A673 (cell line): Measurements from ENCODE around the gene NPEPL1. TPM values are rescaled to one million over a fixed set of nuclear protein-coding genes. Genes with fewer than 3 reads are reported as not detected.

Source experiments
- BruUV-seq: library from RNA; stranded (reverse); fragments of 400-500 nt; replicated peaks from 2 replicates; lab custom pipeline; 2021; lab: Mats Ljungman, UMichigan
- CTCF ChIA-PET: fragments of 300-600 bp; sonication (Branson Sonifier 250); formaldehyde crosslinking; loops from one replicate; lab custom pipeline; 2022; ENCODE audit warnings: antibody characterized with exemption; lab: Charles Lee
- POLR2A ChIA-PET: fragments of 300-600 bp; sonication (Branson Sonifier 250); formaldehyde crosslinking; loops from one replicate; lab custom pipeline; 2022; ENCODE audit warnings: antibody characterized with exemption; ENCODE audit not compliant: low non-redundant PET; lab: Charles Lee
- DNase-seq: peaks from one replicate; pipeline ENCODE4 v3.0.0-alpha.2; 2015; ENCODE audit warnings: low spot score
- H3K27ac ChIP-seq: fragments of 200-600 bp; sonication (generic); 2 replicates; pipeline ENCODE4 v1.5.1; 2016; ENCODE audit warnings: mixed run types, low read depth, mild to moderate bottlenecking, mixed read lengths, antibody characterized with exemption, low read length; ENCODE audit not compliant: poor library complexity, severe bottlenecking
- H3K27me3 ChIP-seq: fragments of 200-600 bp; sonication (generic); replicated peaks from 2 replicates; pipeline ENCODE4 v1.6.1; 2017; ENCODE audit warnings: mixed run types, low read depth, mild to moderate bottlenecking, mixed read lengths, antibody characterized with exemption, low read length; ENCODE audit not compliant: insufficient read depth, poor library complexity
- H3K36me3 ChIP-seq: fragments of 200-600 bp; sonication (generic); 2 replicates; pipeline ENCODE4 v1.6.1; 2016; ENCODE audit warnings: mixed run types, mild to moderate bottlenecking, mixed read lengths, antibody characterized with exemption, low read length; ENCODE audit not compliant: insufficient read depth, poor library complexity, severe bottlenecking
- H3K4me1 ChIP-seq: fragments of 200-600 bp; sonication (generic); 2 replicates; pipeline ENCODE4 v1.6.1; 2017; ENCODE audit warnings: mixed run types, mild to moderate bottlenecking, mixed read lengths, antibody characterized with exemption, low read length; ENCODE audit not compliant: insufficient read depth, poor library complexity, severe bottlenecking
- H3K4me3 ChIP-seq: fragments of 200-600 bp; sonication (generic); 2 replicates; pipeline ENCODE4 v1.5.1; 2016; ENCODE audit warnings: low read depth, mixed run types, mild to moderate bottlenecking, mixed read lengths, low read length; ENCODE audit not compliant: poor library complexity, severe bottlenecking
- H3K9me3 ChIP-seq: fragments of 200-600 bp; sonication (generic); 2 replicates; pipeline ENCODE4 v1.6.1; 2016; ENCODE audit warnings: mixed run types, low read depth, mild to moderate bottlenecking, mixed read lengths, antibody characterized with exemption, low read length; ENCODE audit not compliant: poor library complexity, severe bottlenecking
- EZH2 ChIP-seq: fragments of 200-600 bp; sonication (generic); IDR thresholded peaks from 2 replicates; pipeline ENCODE4 v1.6.1; 2017; ENCODE audit warnings: borderline replicate concordance, low read depth, mild to moderate bottlenecking, mixed read lengths, antibody characterized with exemption, low read length; ENCODE audit not compliant: poor library complexity, severe bottlenecking
- intact Hi-C: fragments of 100-400 bp; cut with micrococcal nuclease; formaldehyde crosslinking; loops from one replicate; pipeline ENCODE4 v1.10.0; 2022; ENCODE audit not compliant: unreplicated experiment
- total RNA-seq: library from RNA; stranded (reverse); gene quantifications from 2 replicates; pipeline ENCODE4 v1.2.3, GENCODE V29; 2021
- TF ChIP-seq, protein P1 (sequence below): fragments of 300-800, 200-600 bp; sonication (generic); conservative IDR thresholded peaks from 2 replicates; pipeline ENCODE4 v1.5.1; 2017; ENCODE audit warnings: low read depth, mild to moderate bottlenecking, antibody characterized with exemption, low read length, moderate library complexity, mixed read lengths

The NPEPL1 gene
- total RNA-seq, 1 experiment from 2014 or later: 15.8 TPM

DNA sequence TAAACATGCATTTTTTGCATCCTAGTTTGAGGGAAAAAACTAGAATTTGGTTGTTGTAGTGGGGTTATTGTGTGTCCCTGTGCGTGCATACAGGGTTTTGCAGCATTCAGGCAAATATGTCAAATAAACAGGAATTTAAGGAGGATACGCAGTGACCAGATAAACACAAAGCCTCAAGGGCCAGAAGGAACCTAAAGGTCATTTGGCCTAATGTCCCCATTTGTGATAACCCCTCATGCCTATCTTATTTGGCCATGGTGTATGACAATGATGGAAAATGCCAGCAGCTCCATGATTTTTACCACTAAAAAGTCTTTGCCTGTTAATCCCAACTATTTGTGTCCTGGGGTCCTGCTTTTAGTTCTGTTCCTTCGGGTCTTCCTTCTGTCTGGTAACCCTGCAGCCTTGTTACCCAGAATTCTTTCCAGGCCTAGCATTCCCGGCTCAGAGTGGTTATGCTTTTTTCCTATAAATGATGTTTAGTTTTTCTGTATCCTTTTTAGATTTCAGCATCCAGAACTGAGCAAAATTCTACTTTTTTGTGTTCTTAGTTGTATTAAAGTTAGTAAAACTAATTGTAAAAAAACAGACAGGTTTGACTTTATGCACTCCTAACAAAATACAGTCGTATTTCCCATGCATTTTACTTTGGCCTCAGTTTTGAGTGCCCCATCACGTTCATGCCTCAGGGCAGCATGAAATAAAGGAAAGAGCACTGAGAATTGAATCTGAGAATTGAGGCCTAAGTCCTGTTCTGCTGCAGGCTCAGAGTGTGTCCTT, 37.1 kb upstream of the NPEPL1 start:
- no peak overlapping the region for H3K4me3 ChIP-seq
- intact Hi-C loops: no loop called here
- ChIA-PET CTCF (no interaction called here), POLR2A (no interaction called here)
- no peak for DNase-seq
- TF ChIP-seq EZH2: no peak
- TF ChIP-seq, protein P1, sequence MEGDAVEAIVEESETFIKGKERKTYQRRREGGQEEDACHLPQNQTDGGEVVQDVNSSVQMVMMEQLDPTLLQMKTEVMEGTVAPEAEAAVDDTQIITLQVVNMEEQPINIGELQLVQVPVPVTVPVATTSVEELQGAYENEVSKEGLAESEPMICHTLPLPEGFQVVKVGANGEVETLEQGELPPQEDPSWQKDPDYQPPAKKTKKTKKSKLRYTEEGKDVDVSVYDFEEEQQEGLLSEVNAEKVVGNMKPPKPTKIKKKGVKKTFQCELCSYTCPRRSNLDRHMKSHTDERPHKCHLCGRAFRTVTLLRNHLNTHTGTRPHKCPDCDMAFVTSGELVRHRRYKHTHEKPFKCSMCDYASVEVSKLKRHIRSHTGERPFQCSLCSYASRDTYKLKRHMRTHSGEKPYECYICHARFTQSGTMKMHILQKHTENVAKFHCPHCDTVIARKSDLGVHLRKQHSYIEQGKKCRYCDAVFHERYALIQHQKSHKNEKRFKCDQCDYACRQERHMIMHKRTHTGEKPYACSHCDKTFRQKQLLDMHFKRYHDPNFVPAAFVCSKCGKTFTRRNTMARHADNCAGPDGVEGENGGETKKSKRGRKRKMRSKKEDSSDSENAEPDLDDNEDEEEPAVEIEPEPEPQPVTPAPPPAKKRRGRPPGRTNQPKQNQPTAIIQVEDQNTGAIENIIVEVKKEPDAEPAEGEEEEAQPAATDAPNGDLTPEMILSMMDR: no peak
- peak overlapping the region; percentile 2 for H3K27ac ChIP-seq
- no peaks in the 10 kb centered on the region for H3K27me3 ChIP-seq
- H3K9me3 ChIP-seq: no peaks in the 10 kb centered on the region
- no TSS peak for BruUV-seq
- H3K36me3 ChIP-seq: no peaks in the 10 kb centered on the region
- peaks cover 33% of the 10 kb centered on the region for H3K4me1 ChIP-seq

GRCh38 chr20:58656831-58657230, 35.8 kb upstream of the NPEPL1 start:
- Histone ChIP-seq H3K27ac (no peak overlapping the region), H3K36me3 (no peaks in the 10 kb centered on the region), H3K4me1 (peaks cover 33% of the 10 kb centered on the region), H3K9me3 (no peaks in the 10 kb centered on the region), H3K4me3 (no peak overlapping the region), H3K27me3 (no peaks in the 10 kb centered on the region)
- CTCF ChIA-PET: no interaction called here
- no peak for TF ChIP-seq EZH2
- TF ChIP-seq, protein P1: no peak
- POLR2A ChIA-PET: no interaction called here
- no TSS peak for BruUV-seq
- intact Hi-C loops: no loop called here
- no peak for DNase-seq

- POLR2A ChIA-PET: no interaction called here
- intact Hi-C loops: no loop called here
- no peak for DNase-seq
These were observed 35.3 kb upstream of the NPEPL1 start for GRCh38 chr20:58657262-58657661.

More at GRCh38 chr20:58657262-58657661, 35.3 kb upstream of the NPEPL1 start:
- H3K27me3 ChIP-seq: no peaks in the 10 kb centered on the region
- CTCF ChIA-PET: no interaction called here
- no TSS peak for BruUV-seq
- H3K4me3 ChIP-seq: no peak overlapping the region
- no peak for TF ChIP-seq EZH2
- TF ChIP-seq, protein P1: no peak
- H3K9me3 ChIP-seq: no peaks in the 10 kb centered on the region
- no peak overlapping the region for H3K27ac ChIP-seq
- peaks cover 3% of the 10 kb centered on the region for H3K36me3 ChIP-seq
- peaks cover 33% of the 10 kb centered on the region for H3K4me1 ChIP-seq
